Rectal smooth muscle tissue (tissue), 1 donor: Measurements from ENCODE around the gene SFN.
A peak's percentile ranks its signal among the peaks of the same experiment; 100 is the strongest.
"Not testable (repeated sequence)": the region's sequence is repeated elsewhere in the genome, so short reads cannot be mapped to it uniquely, and the experiment has no call there.

Source experiments
- H3K27ac ChIP-seq: one replicate; pipeline ENCODE4 v1.7.0; 2013; ENCODE audit warnings: low read depth, low read length, inconsistent platforms
- H3K27me3 ChIP-seq: one replicate; pipeline ENCODE4 v1.7.0; 2013; ENCODE audit warnings: low read length; ENCODE audit not compliant: control insufficient read depth, insufficient read depth
- H3K36me3 ChIP-seq: one replicate; pipeline ENCODE4 v1.7.0; 2013; ENCODE audit warnings: low read length; ENCODE audit not compliant: control insufficient read depth, insufficient read depth
- H3K4me1 ChIP-seq: one replicate; pipeline ENCODE4 v1.7.0; 2013; ENCODE audit warnings: low read length; ENCODE audit not compliant: control insufficient read depth, insufficient read depth
- H3K4me3 ChIP-seq: one replicate; pipeline ENCODE4 v1.7.0; 2013; ENCODE audit warnings: low read length
- H3K9ac ChIP-seq: one replicate; pipeline ENCODE4 v1.7.0; 2013; ENCODE audit warnings: low read length

The SFN gene

DNA sequence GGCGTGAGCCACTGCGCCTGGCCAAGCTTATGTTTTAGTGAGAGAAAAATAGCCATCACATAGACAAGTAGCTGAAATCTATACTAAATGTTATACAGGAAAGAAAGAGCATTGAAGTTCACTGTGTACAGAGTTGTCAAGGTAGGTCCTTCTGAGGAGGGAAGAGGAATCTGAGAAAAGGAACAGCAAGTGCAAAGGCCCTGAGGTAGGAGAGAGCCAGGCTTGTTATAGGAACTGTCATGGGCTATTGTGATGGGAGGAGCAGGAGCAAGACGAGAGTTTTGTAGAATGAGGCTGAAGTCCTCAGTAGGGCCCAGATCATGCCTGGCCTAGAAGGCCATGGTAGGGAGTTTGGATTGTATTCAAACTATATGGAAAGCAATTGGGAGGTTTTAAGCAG, 31.9 kb upstream of the SFN start:
- Histone ChIP-seq H3K4me3 (no peak overlapping the region), H3K36me3 (peaks cover 29% of the 10 kb centered on the region), H3K27ac (no peak overlapping the region), H3K27me3 (no peaks in the 10 kb centered on the region), H3K9ac (no peak overlapping the region), H3K4me1 (peaks cover 4% of the 10 kb centered on the region)

DNA sequence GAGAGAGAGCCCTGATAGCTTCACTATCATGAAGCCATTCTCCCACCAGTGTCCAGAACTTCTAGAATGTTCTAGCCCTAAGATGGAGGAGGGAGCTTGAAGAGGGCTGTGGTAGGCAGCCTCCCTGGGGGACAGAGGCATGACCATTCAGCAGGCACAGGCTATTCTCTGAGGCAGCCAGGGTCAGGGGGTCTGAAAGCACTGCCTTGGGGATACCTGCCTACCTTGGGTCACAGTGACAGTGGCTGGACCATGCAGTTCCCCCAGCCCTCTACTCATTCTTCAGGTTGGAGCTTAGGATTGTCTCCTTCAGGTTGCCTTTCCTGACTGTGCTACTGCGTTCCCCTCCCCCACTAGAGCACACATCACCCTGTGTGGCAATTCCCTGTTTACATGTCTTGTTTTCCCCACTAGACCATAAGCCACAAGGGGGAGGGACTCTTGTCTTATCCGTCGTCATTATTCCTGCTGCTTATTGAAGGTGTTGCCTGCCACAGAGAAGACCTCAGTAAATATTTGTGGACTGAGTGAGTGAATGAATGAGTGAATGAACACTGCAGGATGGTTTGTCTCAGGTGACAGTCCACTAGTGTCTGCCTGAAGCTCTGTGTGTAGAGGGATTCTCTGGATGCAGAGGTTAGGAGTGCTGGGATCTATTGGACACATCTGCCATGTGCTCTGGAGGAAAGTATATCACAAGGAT, 31.3 kb upstream of the SFN start:
- peaks cover 29% of the 10 kb centered on the region for H3K36me3 ChIP-seq
- H3K9ac ChIP-seq, result no peak overlapping the region
- H3K4me3 ChIP-seq, result no peak overlapping the region
- H3K27ac ChIP-seq, result no peak overlapping the region
- H3K27me3 ChIP-seq, result no peaks in the 10 kb centered on the region
- peaks cover 4% of the 10 kb centered on the region for H3K4me1 ChIP-seq

- Histone ChIP-seq H3K9ac (no peak overlapping the region), H3K4me1 (peaks cover 4% of the 10 kb centered on the region), H3K36me3 (peaks cover 29% of the 10 kb centered on the region), H3K4me3 (no peak overlapping the region), H3K27me3 (no peaks in the 10 kb centered on the region), H3K27ac (no peak overlapping the region)
These were observed 30.5 kb upstream of the SFN start for GRCh38 chr1:26832249-26832960.

DNA sequence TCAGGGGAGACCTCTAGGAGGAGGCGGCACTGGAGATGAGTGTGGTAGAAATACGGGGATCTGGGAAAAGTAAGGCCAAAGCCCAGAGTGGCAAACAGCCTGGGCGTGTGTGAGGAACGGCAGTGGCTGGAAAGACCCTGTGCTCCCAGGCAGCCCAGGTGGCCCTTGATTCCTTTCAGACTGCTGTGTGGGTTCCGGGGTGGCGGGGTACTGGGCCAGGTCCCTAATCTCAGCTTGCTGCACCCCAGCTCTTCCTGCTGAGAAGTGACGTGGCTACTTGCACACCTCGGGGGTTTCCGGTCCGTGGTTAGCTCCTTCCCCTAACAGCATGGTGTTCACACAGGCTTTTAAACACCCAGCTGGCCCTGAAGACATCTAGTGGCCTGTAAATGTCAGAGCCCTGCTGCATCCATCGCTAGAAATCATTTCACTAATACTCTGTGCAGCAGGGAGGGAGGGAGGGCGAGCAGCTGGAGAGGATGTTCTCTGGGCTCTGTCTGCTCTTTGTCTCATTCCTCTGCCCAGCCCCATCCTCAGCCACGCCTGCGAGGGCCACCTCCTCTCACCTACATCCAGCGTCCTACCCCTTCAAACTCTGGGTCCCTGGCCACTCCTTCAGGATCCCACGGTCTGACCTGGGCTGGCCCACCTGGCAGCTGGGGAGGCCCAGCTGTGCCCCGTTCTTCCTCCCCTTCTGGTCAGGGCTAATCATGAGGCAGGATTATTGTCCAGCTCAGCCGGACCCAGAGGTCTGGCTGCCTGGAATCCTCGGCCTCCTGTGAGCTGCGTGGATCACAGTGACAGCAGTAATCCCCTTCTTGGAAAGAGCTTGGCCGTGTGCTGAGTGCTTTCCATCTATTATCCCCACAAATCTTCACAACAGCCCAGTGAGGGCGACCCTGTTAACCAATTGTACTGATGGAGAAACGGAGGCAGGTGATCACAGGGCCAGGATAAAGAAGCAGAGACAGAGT, 29.2 kb upstream of the SFN start:
- Histone ChIP-seq H3K27ac (no peak overlapping the region), H3K36me3 (peaks cover 29% of the 10 kb centered on the region)

GRCh38 chr1:26837665-26838064, 25.3 kb upstream of the SFN start:
- not testable (repeated sequence) for H3K4me1 ChIP-seq

More for the DNA sequence above, 29.2 kb upstream of the SFN start:
- Histone ChIP-seq H3K9ac (peak overlapping the region; percentile 42), H3K27me3 (no peaks in the 10 kb centered on the region), H3K4me3 (peak overlapping the region; percentile 9), H3K4me1 (no peaks in the 10 kb centered on the region)

DNA sequence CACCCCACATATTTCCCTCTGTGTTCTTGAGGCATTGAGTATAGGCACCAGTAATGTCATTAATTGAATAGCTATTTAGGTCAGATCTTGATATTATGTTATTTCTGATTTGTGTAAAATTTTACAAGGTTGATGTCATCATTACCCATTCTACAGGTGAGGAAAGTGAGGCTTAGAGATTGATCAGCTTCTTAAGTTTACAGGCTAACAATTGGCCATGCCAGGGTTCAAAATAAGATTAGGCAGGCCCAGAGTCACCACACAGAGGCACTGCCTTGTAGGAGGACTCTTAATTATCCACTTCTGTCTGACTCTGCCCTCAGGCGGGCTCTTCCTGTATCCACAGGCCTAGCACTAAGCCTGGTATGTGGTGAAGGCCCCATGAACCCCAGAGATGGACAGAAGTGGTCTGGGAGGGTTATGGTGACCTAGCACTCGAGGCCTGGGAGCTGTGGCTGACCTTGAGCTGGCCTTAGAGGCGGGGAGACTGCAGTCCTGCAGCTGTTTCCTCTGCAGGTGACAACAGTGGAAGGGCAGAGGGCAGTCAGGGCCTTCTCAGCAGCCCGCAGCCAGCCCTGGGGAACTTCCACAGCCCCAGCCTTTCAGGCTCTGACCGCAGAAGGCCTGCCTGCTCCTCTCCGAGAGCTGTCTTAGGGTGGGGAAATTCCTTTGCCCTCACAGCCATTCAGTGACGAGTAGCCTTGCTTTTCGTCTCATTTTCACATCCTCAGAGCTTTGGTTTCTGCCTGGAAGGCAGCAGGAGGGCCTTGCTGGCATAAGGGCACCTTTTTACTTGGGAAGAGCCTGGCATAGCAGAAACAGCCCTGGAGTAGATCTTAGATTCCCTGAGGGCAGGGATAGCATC, 24.2 kb upstream of the SFN start:
- no peak overlapping the region for H3K4me3 ChIP-seq
- H3K27me3 ChIP-seq, result no peaks in the 10 kb centered on the region
- no peak overlapping the region for H3K9ac ChIP-seq
- no peak overlapping the region for H3K27ac ChIP-seq
- H3K36me3 ChIP-seq, result peaks cover 14% of the 10 kb centered on the region
- no peaks in the 10 kb centered on the region for H3K4me1 ChIP-seq

More at GRCh38 chr1:26837665-26838064, 25.3 kb upstream of the SFN start:
- not testable (repeated sequence) for H3K9ac ChIP-seq, H3K27me3 ChIP-seq, H3K27ac ChIP-seq, H3K4me3 ChIP-seq
- peaks cover 24% of the 10 kb centered on the region for H3K36me3 ChIP-seq

GRCh38 chr1:26839339-26839722, 23.6 kb upstream of the SFN start:
- Histone ChIP-seq H3K27me3 (no peaks in the 10 kb centered on the region), H3K27ac (no peak overlapping the region), H3K36me3 (peaks cover 8% of the 10 kb centered on the region), H3K4me3 (no peak overlapping the region), H3K4me1 (no peaks in the 10 kb centered on the region), H3K9ac (no peak overlapping the region)

GRCh38 chr1:26839779-26840178, 23.2 kb upstream of the SFN start:
- H3K27me3 ChIP-seq, result no peaks in the 10 kb centered on the region
- peaks cover 5% of the 10 kb centered on the region for H3K36me3 ChIP-seq
- H3K4me3 ChIP-seq, result no peak overlapping the region
- H3K4me1 ChIP-seq, result no peaks in the 10 kb centered on the region
- H3K27ac ChIP-seq, result no peak overlapping the region
- no peak overlapping the region for H3K9ac ChIP-seq

DNA sequence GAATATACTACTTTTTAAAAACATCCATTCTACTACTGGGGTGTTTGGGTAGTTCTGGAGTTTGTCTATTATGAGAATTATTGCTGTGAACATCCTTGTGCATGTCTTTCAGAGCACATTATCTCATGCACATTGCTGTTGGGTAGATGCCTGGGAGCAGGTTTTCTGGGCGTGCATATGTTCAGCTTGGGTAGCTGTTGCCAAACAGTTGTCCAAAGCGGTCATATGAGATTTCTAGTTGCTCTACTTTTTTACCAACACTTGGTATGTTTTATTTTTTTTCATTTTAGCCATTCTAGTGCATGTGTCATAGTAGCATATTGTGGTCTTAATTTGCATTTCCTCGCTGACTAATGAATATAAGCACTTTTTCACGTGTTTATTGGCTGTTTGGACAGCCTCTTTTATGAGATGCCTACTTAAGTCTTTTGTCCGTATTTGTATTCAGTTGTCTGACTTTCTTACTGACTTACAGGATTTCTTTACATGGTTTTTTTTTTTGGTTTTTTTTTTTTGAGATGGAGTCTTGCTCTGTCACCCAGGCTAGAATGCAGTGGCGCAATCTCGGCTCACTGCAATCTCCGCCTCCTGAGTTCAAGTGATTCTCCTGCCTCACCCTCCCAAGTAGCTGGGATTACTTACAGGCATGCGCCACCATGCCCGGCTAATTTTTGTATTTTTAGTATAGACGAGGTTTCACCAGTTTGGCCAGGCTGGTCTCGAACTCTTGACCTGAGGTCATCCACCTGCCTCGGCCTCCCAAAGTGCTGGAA, 18.3 kb upstream of the SFN start:
- Histone ChIP-seq H3K9ac (no peak overlapping the region), H3K36me3 (peaks cover 2% of the 10 kb centered on the region), H3K4me1 (peaks cover 14% of the 10 kb centered on the region), H3K4me3 (no peak overlapping the region), H3K27ac (no peak overlapping the region), H3K27me3 (no peaks in the 10 kb centered on the region)

DNA sequence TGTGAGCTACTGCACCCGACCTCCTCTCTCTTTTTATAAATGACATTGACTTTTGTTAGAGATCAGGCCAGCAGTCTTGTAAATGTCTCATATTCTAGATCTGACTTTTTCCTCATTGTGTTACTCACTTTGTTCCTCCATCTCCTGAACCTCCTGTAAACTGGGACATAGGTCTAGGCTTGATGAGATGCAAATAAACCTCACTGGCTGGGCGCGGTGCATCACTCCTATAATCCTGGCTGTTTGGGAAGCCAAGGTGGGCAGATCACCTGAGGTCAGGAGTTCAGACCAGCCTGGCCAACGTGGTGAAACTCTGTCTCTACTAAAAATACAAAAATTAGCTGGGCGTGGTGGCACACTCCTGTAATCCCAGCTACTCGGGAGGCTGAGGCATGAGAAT, 15.1 kb upstream of the SFN start:
- H3K9ac ChIP-seq, H3K4me3 ChIP-seq, H3K27ac ChIP-seq, H3K27me3 ChIP-seq: not testable (repeated sequence)
- Histone ChIP-seq H3K4me1 (peaks cover 14% of the 10 kb centered on the region), H3K36me3 (peaks cover 25% of the 10 kb centered on the region)

- peaks cover 27% of the 10 kb centered on the region for H3K36me3 ChIP-seq
- H3K27ac ChIP-seq, result peak overlapping the region; percentile 41
- no peak overlapping the region for H3K9ac ChIP-seq
- H3K4me1 ChIP-seq, result peaks cover 14% of the 10 kb centered on the region
- H3K4me3 ChIP-seq, result no peak overlapping the region
- H3K27me3 ChIP-seq, result no peaks in the 10 kb centered on the region
These were observed 14.4 kb upstream of the SFN start for GRCh38 chr1:26848499-26848898.
